NK-92 treated with Interleukin-12 subunit alpha and Interleukin-12 subunit beta, amount 100 ng/mL, for 24 hours (cell line): ENCODE results near the gene TMEM178B.

Source experiments
- DNase-seq: peaks from one replicate; lab custom pipeline; 2025; lab: John Stamatoyannopoulos, UW

TMEM178B gene

DNA sequence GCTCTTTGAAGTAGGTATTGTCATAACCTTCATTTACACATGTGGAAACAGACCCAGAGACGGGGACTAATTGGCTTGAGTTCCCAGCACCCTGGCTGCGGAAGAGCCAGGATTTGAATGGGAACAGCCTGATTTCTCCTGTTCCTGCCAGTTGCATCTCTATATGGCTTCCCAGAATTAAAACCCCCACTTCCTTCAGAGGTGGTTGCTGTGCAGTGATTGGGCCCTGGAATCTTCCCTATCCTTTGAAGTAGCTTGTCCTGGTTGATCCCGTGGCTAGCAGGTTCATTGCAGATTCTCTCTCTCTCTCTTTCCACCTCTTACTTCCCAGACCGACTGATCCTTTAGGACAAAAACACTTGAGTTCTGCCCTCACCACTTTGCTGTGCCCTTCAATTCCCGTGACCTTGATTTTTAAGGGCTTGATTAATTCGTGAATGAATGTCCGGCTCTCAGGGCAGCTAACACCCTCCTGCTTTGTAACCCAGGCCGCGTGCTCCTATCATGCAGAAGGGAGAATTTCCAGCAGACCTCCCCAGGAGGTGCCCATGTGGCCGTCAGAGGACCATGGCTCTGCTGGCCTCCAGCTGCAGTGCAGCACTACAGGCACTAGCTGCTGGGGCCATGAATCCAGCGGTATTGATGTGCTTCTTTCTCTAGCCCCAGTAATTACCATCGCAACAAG, 356.7 kb downstream of the TMEM178B start:
- no peak for DNase-seq

GRCh38 chr7:141431140-141431479, 357.2 kb downstream of the TMEM178B start:
- DNase-seq: no peak

DNA sequence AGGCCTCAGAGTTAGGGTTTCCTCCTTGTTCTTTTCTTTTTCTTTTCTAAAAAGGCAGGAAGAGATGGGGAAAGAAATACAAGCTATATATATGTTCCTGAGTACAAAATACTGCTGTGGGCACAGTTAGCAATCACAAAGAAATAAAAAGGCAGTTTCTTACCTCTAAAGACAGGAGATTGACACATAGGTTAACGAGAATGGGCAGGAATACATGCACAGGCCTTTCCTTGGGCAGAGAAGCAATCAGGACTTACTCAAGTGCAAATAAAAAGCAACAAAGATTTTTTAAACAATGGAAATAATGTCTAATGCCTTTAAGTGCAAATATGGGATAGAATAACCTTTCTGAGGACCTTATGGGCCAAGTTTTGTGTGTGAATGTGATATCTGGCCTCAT, 357.8 kb downstream of the TMEM178B start:
- no peak for DNase-seq

- no peak for DNase-seq
Observed at GRCh38 chr7:141433698-141434097, 359.8 kb downstream of the TMEM178B start.

DNA sequence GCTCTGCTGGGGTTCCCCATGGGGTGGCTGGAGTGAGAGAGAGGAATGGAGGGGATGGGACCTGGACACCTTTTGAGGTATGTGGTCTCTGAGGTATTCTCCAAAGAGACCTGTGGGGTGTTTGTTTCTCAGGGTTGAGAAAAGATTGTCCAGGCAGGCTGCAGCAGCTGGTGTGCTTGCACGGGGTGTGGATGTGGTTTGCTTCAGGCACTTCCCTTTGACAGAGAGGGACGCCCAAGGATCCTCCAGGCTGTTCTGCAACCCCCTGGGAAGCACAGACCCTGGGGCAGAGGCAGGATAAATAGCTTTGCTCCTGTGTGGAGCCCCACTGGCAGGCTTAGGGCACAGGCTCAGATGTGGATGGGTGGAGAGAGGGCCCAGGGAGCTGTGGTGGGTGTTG, 362.3 kb downstream of the TMEM178B start:
- no peak for DNase-seq

GRCh38 chr7:141436575-141437075, 362.8 kb downstream of the TMEM178B start:
- no peak for DNase-seq

- DNase-seq: no peak
Observed at GRCh38 chr7:141439164-141439563, 365.3 kb downstream of the TMEM178B start.

DNA sequence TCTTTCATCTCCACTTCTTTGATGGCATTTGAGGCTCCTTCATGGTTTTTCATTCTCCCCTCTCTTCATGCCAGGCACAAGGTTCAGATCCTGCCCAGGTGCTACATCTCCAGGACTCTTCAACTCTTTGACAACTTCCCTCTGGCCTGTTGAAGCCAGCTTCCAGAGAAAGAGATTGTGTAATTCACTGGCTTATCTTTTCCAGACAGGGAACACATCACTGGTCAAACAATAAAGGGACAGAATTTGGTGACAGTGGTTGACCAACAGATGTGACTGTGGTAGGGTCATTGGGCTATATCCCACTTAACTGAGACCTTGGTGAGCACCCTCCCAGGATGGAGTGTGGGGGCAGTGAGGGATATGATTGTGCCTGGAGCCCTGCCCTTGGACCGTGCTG, 365.9 kb downstream of the TMEM178B start:
- DNase-seq: no peak

GRCh38 chr7:141441837-141442627, 368.2 kb downstream of the TMEM178B start:
- no peak for DNase-seq

- DNase-seq: no peak
Observed at GRCh38 chr7:141442781-141443180, 368.9 kb downstream of the TMEM178B start.

DNA sequence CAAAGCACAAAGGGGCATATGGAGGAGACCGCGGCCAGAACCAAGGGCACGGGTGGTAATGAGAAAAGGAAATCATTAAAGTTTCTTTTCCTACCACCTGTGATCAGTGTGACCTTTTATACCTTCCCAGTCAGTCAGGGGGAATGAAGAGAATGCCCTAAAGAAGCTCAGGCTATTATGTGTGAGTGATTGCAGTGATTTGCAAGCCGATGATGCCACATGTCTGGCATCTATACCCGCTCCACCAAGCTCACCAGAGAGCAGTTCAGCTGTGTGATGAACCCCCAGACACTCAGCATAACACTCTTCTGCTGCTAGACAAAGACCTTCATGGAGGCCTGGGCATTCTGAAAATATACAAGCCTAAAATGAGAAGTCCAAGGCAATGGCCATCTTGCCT, 371.1 kb downstream of the TMEM178B start:
- DNase-seq: no peak

DNA sequence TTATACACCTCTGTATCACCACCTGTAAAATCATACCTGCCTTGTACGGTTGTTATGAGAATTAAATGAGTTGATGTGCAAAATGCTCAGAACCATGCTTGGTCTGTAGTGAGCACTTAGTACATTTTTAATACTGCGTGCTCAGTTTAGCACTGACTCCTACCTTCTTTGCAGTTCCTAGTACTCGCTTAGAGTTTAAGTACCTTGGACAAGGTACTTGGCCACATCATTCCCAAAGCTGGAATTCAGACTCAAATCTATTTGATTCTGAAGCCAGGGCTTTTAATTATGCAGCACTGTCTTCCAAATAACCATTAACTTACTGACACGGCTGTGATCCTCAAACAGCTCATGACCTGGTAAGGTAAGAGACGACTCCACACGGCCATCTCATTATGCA, 377.4 kb downstream of the TMEM178B start:
- DNase-seq: no peak

- DNase-seq: no peak
Observed at GRCh38 chr7:141452911-141453310, 379.0 kb downstream of the TMEM178B start.

- no peak for DNase-seq
Observed at GRCh38 chr7:141454338-141454737, 380.5 kb downstream of the TMEM178B start.

DNA sequence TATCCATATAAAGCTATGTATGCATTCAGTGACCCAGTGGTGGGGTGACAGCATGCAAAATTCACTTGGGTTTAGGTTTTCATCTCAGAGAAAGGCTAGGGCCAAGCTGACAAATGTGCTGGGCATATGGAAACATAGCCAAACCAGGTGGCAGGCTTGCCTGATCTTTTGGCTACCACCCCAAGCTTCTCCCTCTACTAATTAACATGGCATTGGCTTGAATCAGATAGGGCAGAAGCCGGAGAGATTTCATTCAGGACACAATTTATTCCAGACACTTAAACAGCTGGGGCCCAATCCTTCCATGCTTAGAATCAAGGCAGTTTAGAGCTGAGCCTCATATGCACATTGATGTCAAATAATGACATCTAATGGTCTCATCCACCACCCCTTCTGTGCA, 381.9 kb downstream of the TMEM178B start:
- no peak for DNase-seq

GRCh38 chr7:141456298-141456697, 382.4 kb downstream of the TMEM178B start:
- DNase-seq: no peak

DNA sequence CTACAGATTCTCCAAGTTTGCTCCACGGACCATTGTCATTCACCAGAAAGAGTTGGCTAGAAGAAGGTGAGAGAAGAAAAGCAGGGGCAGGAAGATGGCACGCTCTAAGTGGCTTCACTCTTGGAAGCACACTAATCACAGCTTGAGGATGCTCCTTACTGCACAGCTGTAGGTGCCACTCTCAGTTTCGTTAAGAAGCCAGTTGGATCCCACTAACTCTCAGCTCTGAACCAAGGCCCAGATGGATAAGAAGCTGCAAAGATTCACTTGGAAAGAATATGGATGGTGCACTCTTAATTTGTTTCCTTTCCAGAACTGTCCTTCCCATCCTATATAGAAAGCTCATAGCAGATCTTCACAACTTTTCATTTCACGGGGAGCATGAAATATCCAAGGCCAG, 382.8 kb downstream of the TMEM178B start:
- no peak for DNase-seq

DNA sequence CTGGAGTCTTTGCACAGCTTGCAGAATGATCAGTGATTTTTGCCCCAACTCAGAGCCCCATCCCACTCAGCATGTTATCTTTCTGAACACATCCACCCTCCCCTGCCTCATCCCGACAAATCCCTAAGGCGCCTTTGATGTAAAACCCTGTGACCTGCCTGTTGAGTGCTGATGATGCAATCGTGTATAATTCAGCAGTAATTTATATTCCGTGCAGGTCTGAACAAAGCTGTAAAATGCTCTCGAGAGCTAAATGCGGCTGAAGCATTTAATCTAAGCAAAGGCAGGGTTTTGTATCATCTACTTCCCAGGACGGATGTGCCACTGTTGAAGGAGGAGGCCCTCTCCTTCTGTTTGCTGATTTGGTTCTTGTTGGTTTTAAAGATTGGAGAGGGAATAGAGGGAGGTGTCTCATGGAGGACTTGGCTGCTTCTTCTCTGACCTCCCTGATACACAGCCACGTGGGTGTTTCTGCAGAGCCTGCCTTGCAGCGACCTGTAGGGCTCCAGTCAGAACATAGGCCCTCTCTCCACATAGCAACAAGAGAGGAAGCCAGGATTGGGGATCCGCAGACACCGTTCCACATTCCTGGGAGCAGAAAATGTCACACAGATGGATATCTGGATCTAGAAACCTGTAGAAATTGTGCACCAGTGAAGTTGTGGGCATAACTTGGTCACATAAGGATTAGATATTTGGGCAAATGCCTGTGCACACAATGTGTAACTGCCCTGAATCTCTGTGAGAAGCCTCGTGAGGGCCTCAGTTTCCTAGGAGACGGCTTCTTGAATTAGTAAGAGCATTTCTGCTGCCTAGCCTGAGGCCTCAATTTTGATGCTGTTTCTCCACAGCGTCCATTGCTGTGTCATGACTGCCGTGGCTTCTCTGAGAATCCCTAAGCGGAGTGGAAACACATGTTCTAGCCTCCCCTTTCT, 387.2 kb downstream of the TMEM178B start:
- no peak for DNase-seq

DNA sequence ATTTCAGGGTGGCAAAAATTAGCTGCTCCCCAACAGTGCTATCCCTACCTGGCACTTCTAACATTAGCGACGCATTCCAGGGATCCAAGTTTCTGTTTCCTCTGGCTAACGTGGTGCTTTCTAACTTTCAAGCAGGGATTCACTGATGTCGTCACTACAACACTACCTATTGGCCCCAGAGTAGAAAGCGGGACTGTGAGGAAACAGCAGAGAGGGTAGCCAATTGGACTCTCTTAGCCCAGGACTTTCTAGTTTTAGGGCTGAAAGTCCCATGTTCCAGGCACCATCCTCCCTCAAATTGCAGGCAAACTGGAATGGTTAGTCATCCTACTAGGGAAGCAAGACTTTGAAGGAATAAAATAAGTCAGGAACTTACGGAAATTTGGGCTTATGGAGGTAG, 388.1 kb downstream of the TMEM178B start:
- DNase-seq: no peak

- no peak for DNase-seq
Observed at GRCh38 chr7:141462958-141463357, 389.1 kb downstream of the TMEM178B start.

- DNase-seq: no peak
Observed at GRCh38 chr7:141463986-141464385, 390.1 kb downstream of the TMEM178B start.

DNA sequence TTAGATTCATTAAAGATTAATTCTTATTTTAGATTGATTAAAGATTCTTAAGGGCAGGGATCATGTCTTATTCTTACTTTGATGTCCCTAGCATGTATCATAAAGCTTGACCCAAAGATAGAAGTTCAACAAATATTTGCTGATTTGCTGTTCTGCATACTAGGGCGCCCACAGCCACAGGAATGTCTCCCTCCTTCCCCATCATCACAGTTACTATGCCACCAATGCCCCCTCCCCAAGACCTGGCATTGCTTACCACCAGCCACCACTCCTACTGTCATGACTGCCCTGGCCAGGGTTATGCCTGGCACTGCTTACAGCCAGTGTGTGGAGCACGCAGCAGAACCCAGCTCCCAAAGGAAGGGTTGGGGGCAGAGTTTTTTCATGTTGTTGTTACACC, 390.7 kb downstream of the TMEM178B start:
- DNase-seq: no peak
